GM21528 (cell line): ENCODE results near the gene ZNF469.

Experiments used
- ATAC-seq: cut with Tn5 transposase; IDR thresholded peaks from one replicate; pipeline ENCODE4 v1.9.1; 2021; ENCODE audit warnings: mild to moderate bottlenecking, moderate library complexity; ENCODE audit not compliant: unreplicated experiment, low FRiP score

Gene ZNF469, protein sequence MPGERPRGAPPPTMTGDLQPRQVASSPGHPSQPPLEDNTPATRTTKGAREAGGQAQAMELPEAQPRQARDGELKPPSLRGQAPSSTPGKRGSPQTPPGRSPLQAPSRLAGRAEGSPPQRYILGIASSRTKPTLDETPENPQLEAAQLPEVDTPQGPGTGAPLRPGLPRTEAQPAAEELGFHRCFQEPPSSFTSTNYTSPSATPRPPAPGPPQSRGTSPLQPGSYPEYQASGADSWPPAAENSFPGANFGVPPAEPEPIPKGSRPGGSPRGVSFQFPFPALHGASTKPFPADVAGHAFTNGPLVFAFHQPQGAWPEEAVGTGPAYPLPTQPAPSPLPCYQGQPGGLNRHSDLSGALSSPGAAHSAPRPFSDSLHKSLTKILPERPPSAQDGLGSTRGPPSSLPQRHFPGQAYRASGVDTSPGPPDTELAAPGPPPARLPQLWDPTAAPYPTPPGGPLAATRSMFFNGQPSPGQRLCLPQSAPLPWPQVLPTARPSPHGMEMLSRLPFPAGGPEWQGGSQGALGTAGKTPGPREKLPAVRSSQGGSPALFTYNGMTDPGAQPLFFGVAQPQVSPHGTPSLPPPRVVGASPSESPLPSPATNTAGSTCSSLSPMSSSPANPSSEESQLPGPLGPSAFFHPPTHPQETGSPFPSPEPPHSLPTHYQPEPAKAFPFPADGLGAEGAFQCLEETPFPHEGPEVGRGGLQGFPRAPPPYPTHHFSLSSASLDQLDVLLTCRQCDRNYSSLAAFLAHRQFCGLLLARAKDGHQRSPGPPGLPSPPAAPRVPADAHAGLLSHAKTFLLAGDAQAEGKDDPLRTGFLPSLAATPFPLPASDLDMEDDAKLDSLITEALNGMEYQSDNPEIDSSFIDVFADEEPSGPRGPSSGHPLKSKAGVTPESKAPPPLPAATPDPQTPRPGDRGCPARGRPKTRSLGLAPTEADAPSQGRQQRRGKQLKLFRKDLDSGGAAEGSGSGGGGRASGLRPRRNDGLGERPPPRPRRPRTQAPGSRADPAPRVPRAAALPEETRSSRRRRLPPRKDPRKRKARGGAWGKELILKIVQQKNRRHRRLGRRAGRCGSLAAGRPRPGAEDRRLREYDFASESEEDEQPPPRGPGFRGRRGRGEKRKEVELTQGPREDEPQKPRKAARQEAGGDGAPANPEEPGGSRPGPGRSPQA (N-terminal part only)

DNA sequence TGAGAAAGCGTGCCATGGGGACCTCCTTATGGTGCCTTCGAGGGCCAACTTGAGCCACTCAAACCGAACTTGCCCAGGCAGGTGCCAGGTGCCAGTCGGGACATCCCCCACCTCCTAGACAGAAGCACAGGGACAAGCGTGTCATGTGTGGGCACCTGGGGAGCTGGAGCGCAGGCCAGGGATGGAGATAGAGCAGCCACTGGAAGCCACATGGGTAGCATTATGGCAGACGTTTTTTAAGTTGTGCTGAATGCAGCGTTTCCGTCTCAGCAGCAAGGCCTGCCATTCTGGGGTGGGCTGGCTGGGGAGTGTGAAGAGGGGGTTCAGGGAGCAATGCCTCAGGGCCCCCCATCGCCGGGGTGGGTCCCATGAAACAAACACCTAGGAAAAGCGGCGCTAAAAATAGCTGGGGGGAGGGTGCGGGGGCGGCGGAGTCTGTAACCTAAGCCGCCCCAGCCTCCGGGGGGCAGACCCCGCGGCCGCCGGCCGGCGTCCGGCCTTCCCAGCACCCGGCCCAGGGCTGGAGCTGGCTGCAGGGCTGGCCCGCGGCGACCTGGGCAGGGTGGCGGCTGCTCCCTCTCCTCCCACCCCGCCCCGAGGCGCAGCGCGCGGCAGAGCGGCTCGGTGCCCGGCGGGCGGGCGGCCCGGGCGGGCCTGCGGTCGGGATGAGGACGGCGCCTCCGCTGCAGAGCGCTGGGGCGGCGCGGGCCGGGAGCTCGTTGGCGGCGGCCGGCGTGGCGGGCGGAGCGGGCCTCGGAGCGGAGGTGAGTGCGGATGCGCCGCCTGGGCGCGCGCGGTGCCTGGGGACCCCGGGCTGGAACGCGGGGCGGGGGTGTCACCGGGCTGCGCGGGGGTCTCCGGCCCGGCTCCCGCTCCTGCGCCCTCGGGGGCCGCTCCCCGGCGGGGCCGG, at the start of gene ZNF469:
ZNF469 (plus strand) TSS at position 469 of the 910 bp plus-strand sequence. CDS start 44,512 bp downstream, outside the sequence.
- no peak for ATAC-seq

DNA sequence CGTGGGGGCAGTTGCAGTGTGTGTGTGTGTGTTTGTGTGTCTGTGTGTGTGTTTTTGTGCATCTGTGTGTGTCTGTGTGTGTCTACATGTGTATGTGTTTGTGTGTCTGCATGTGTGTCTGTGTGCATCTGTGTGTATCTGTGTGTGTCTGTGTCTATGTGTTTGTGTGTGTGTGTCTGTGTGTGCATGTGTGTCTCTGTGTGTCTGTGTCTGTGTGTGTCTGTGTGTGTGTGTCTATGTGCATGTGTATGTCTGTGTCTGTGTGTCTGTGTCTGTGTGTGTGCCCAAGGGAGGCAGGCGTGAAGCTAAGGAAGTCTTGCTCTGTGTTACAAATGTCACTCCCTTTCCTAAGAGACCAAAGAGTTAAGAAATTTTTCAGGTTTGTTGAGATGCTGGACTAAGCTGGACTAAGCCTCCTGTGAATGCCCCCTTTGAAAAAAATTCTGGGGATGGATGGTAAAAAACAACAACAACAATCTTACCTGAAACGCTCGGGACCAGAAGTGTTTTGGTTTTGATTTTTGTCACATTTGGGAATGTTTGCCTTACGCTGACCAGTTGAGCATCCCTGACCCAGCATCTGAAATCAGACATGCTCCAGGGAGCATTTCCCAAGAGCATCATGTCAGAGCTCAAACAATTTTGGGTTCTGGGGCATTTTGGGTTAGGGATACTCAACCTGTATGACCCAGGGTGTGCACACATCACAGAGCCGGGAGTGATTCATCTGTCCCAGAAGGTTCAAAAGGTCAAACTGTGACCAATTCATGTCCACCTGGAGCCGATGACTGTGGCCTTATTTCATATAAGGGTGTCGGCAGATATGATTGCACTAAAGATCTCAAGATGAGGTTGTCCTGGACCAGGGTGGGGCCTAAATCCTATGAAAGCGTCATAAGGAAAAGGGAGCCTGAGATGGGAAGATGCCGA, 48.6 kb upstream of the ZNF469 start:
- ATAC-seq, result no peak

DNA sequence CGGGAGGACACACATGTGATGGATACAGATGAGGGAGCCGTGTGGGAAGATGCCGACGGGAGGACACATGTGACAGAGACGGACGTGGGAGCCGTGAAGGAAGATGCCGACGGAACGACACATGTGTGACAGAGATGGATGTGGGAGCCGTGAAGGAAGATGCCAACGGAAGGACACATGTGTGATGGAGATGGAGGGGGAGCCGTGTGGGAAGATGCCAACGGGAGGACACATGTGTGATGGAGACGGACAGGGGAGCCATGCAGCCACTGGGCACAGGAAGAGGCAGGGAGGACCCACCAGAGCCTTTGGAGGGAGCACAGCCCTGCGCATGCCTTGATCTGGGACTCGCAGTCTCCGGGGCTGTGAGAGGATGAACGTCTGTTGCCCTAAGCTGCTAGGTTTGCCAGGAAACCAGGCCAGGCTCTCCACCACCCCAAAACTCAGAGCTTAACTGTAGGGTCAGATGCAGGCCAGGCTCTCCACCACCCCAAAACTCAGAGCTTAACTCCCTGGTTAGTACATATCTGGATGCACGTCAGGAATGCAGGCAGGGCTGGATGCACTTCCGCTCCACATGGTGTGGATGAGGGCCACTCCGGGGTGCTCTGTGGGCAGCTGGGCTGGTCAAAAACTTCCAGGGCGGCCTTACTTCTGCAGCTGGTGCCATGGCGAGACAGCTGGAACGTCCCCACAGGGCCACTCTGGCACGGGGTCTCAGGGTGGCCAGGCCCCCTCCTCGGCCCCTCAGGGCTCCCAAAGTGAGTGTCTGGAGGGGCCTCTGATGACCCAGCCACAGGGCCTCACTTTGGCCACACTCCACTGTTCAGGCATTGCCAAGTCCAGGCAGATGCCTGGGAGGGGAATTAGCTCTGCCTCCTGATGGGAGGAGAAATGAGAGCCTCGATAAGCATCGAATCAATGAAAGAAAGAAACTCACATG, 47.7 kb upstream of the ZNF469 start:
- no peak for ATAC-seq

DNA sequence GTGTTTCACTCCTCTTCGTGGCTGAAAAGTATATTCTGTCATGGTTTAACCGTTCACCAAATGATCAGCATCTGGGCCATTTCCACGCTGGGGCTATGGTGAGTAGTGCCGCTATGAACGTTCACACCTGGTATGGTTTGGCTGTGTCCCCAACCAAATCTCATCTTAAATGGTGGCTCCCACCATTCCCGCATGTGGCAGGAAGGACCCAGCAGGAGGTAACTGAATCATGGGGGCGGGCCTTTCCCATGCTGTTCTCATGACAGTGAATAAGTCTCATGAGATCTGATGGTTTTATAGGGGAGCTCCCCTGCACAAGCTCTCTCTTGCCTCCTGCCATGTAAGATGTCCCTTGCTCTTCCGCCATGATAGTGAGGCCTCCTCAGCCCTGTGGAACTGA, 45.7 kb upstream of the ZNF469 start:
- no peak for ATAC-seq

DNA sequence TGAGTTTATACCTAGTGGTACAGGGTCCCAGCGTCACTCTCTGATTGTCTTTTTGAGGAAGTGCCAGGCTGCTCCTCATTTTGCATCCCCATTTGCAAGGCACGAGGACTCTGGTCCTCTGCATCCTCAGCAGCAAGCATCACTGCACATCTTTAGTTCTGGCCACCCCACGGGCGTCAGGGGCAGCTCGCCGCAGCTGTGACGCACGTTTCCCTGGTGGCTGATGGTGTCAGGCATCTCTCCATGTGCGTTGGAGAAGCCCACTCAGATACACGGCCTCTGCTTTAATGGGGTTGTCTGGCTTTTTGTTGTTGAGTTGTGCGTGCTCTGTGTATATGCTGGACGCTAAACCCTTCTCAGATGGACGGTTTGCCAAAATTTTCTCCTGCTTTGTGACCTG, 45.2 kb upstream of the ZNF469 start:
- no peak for ATAC-seq

DNA sequence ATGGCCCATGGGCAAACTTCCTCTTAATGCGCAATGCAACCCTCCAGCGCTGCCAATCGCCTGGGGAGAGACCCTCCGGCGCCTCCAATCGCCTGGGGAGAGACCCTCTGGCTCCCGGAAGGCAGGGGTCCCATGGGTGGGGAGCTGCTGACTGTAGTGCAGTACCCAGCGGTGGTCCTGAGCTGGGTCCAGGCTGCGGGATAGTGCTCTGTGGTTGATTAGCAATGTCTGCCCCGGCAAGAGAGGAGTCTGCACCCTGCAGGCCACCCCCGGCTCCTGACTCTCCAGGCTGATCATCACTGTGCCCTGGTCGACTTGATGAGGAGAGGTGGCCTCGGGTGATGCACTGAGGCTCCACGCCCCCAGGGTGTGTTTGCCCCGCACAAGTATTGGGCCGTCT, 44.6 kb upstream of the ZNF469 start:
- ATAC-seq, result no peak

DNA sequence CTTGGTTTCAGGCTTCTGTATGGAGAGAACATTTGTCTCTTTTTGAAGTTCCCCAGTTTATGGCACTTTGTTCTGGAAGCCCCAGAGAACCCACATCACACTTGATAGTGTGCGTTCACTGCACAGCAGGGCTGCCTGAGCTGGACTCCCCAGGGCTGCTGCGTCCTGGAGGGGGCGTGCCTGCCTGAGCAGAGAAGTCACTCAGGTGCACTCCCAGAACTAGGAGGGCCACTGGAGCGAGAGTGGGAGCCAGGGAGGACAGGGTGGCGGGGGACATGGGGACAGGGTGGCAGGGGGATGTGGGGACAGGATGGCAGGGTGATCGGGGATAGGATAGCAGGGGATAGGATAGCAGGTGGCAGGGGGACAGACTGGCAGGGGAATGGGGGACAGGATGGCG, 43.9 kb upstream of the ZNF469 start:
- ATAC-seq, result no peak

DNA sequence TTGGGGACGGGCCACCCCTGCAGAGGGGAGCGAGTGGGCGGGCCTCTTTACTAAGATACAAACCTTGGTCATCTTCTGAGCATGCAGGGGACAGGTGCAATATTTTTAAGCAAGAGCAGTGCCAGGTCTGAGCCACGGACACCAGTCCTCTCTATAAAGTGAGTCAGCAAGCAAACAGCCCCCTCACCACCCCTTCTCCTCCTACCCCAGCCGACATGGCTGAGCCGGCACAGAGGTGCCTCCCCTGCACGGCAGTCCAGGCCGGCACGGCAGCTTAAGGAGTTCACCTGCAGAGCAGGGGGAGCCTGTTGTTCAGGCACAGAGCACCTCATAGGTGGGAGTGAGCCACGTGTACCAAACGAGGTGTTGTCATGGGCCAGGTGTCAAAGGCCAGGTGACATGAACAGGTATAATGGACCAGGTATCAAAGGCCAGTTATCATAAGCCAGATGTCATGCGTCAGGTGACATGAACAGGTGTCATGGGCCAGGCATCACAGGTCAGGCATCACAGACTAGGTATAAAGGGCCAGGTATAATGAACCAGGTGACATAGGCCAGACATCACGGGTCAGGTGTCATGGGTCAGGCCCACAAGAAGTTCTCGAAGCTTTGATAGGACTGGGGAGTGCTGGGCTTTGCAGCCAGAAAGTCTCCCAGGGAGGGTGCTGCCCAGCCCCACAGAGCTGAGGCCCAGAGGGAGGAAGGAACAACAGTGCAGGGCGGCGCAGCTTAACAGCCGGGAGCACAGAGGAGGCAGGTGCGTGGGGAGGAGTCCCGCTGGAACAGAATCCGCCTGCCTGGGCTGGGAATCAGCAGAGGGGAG, 42.6 kb upstream of the ZNF469 start:
- no peak for ATAC-seq

DNA sequence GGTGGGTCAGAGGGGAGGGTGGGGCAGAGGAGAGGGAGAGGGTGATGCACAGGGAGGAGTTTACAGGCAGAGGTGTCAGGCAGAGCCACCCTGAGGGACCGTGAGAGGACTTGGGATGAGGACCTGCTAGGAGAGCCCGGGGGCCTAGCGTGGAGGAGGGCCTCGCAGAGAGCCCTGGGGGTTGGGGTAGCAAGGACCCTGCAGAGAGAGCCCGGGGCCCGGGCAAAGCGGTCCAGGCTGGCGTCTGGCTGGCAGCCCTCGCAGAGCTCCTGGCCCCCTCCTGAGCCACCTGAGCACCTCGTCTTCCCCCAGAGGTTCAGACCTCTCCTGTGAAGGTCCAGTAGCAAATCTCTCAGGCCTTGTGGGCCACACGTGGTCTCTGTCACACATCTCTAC, 42.0 kb upstream of the ZNF469 start:
- no peak for ATAC-seq

DNA sequence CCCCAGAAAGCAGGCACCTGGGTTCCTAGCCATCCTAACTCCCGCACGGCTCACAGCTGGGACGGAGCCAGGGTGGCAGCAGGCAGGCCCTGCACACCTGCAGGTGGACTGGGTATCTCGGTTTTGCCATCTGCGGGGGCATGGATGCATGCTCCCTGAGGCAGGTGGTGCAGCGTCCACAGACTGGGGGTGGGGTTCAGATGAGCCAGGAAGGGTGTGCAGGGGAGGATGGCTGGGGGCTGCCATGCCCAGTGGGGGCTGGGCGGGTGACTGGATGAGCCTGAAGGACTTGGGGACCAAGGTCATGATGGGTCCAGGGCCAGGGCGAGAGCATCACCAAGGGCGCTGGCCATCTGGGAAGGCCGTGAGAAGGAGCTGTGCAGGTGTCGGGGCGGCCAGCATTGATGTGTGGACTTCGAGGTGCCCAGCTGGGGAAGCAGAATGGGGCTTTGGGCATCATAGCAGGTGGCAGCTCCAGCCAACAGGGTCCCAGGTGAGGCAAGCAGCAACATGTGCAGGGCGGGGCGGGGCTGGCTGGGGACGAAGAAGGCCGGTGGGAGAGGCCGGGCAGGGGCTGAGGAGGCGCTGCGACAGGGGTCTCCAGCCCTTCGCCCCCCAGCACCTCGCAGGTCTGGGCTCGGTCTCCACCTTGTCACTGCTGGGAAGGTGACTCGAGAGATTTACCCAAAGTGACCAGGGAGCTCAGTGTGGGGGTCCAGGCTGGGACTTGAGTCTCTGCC, 41.0 kb upstream of the ZNF469 start:
- ATAC-seq, result no peak

DNA sequence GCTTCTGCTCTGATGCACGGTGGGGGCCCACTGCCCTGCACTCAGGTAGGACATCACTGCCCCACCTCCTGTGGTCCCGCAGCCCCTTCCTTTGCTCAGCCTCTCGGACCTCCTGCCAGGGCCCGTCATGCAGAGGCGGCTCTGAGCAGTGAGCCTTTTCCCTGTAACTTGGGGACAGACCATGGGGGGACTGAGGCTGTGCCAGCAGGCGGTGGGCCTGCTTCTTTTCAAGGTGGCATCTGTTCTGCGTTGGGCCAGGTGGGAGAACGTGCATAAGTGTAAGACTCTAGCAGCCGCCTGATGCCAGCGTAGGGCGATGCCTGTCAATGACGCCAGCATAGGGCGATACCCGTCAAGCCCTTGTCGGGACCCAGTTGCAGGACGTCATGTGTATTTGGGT, 40.3 kb upstream of the ZNF469 start:
- ATAC-seq, result no peak

DNA sequence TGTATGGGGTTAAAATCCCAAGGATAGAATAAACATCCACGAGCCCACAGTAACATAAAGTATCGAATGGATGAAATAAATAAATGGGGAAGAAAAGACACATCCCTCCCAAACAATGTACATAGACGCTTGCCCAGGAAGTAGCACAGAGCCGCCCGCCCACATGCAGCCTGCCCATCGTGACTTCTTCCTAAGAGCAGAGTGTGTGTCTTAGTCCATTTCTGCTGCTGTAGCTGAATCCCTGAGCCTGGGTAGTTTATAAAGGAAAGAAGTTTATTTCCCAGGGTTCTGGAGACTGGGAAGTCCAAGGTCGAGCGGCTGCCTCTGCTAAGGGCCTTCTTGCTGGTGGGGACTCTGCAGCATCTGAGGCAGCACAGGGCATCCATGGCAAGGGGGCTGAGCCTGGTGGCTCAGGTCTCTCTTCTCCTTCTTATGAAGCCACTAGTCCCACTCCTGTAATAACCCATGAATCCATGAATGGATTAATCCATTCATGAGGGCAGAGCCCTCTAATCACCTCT, 39.4 kb upstream of the ZNF469 start:
- ATAC-seq, result no peak

DNA sequence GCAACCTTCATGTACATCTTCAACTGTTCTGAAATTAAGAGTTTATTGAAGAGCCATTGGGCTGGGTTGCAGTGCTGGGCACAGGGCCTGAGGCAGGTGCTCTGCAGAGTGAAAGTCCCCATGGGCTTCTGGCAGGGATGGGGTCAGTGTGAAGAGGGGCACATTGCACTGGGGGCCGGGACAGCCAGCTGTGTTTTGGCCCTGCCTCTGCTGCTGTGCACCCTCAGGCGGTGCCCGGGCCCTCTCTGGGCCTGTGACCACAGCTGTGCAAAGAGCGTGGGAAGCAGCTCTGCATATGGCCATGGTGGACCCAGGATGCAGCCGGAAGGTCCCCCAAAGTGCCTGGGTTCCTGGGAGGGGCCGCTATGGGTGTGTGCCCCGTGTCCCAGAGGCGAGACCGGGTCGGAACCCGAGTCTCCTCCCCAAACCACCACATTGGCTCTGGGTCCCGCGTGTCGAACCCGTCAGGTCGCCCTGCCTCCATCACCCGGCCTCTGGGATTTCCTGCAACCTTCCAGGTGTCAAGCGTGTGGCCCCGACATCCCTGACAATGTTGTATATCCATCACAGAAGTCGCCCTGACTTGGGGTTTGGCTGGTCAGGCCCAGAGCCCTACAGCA, 38.2 kb upstream of the ZNF469 start:
- ATAC-seq, result no peak

DNA sequence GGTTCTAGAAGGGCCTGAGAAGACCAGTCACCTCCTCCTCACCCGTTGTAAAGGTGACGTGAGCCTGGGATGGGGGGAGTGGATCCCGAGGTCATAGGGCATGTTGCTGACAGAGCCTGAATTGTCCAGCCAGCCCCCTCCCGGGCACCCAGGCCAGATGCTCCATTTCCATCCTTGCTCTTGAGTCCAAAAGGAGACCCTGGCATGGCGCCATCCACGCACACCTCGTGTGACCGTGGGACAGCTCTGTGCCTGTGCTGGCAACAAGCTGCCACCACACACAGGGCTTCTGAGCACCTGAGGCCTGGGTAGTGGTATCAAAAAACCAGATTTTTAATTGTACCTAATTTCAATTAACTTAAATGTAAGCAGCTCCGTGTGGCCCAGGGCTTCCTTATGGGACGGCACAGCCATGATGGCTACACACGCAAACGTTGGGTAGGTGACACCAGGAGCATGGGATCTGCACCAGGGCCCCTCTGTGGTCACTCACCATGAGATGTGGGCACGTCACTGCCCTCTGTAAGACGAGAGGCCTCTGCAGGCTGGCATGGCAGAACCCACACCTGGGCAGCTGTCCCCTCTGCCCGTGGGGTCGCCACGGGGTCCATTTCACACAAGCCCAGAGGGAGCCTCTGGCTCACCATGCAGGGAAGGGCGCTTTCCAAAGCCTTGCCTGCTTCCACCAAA, 37.6 kb upstream of the ZNF469 start:
- ATAC-seq, result no peak
